ENCODE measurements around the gene RTN4RL1. TPM values are rescaled to one million over a fixed set of nuclear protein-coding genes. Genes with fewer than 3 reads are reported as not detected.
"Not testable (repeated sequence)": the region's sequence is repeated elsewhere in the genome, so short reads cannot be mapped to it uniquely, and the experiment has no call there.

Gene RTN4RL1
- total RNA-seq, 1 experiment from 2014 or later, result 0.80 TPM

DNA sequence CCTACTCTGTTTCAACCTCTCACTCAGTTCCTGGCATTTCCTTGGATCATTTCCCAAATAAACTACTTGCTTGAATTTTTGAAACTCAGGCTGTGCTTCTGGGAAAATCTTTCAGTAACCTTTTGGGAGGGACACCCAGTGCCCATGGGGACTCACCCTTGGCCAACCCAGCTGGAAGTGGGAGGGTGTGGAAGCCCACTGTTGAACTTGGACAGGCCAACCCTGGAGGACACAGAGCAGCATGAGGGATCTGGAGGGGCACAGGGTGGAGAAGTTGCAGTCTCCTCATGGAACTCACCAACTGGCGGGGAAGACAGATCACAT lies 11.2 kb downstream of the RTN4RL1 start:
- ATAC-seq, result no peak
- H3K4me1 ChIP-seq (ENCODE audit: control insufficient read depth, insufficient read depth, low read length), result no peaks in the 10 kb centered on the region
- no peaks in the 10 kb centered on the region for H3K9me3 ChIP-seq (ENCODE audit: control insufficient read depth, insufficient read depth, low read depth, low read length)
- POLR2A ChIA-PET, result no interaction called here
- H3K4me3 ChIP-seq (ENCODE audit: low read depth in 2 of 2, low read length in 2 of 2), result no peak overlapping the region
- BruUV-seq (replicated peaks), result no TSS peak
- CTCF ChIA-PET, result no interaction called here
- intact Hi-C loops (cut with micrococcal nuclease; ENCODE audit: unreplicated experiment) (no loop called here), in situ Hi-C loops (cut with HindIII; ENCODE audit: low pct_unique_long_range_greater_than_20kb, low sequenced_read_pairs) (no loop called here)
- H3K36me3 ChIP-seq (ENCODE audit: control insufficient read depth, insufficient read depth, low read length), result no peaks in the 10 kb centered on the region
- DNase-seq (ENCODE audit: low read depth, low spot score), result no peak
- H3K27me3 ChIP-seq (ENCODE audit: control insufficient read depth, insufficient read depth, low read length), result no peaks in the 10 kb centered on the region
- H3K27ac ChIP-seq (ENCODE audit: low read length), result no peak overlapping the region
- TF ChIP-seq REST (IDR thresholded peaks at IDR 0.05; ENCODE audit: insufficient read depth in 1 of 2, low read depth in 2 of 2, low read length in 1 of 2), result no peak
- TF ChIP-seq, protein P1, sequence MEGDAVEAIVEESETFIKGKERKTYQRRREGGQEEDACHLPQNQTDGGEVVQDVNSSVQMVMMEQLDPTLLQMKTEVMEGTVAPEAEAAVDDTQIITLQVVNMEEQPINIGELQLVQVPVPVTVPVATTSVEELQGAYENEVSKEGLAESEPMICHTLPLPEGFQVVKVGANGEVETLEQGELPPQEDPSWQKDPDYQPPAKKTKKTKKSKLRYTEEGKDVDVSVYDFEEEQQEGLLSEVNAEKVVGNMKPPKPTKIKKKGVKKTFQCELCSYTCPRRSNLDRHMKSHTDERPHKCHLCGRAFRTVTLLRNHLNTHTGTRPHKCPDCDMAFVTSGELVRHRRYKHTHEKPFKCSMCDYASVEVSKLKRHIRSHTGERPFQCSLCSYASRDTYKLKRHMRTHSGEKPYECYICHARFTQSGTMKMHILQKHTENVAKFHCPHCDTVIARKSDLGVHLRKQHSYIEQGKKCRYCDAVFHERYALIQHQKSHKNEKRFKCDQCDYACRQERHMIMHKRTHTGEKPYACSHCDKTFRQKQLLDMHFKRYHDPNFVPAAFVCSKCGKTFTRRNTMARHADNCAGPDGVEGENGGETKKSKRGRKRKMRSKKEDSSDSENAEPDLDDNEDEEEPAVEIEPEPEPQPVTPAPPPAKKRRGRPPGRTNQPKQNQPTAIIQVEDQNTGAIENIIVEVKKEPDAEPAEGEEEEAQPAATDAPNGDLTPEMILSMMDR (IDR thresholded peaks at IDR 0.05), result no peak
- no peak for TF ChIP-seq SIN3A (IDR thresholded peaks at IDR 0.05; ENCODE audit: borderline replicate concordance, insufficient read depth, low read depth, low read length)
- no peak for TF ChIP-seq POLR2AphosphoS5 (IDR thresholded peaks at IDR 0.05; ENCODE audit: low read depth, low read length)
- TF ChIP-seq TCF7L2 (IDR thresholded peaks at IDR 0.05; ENCODE audit: low read depth, low read length), result no peak

DNA sequence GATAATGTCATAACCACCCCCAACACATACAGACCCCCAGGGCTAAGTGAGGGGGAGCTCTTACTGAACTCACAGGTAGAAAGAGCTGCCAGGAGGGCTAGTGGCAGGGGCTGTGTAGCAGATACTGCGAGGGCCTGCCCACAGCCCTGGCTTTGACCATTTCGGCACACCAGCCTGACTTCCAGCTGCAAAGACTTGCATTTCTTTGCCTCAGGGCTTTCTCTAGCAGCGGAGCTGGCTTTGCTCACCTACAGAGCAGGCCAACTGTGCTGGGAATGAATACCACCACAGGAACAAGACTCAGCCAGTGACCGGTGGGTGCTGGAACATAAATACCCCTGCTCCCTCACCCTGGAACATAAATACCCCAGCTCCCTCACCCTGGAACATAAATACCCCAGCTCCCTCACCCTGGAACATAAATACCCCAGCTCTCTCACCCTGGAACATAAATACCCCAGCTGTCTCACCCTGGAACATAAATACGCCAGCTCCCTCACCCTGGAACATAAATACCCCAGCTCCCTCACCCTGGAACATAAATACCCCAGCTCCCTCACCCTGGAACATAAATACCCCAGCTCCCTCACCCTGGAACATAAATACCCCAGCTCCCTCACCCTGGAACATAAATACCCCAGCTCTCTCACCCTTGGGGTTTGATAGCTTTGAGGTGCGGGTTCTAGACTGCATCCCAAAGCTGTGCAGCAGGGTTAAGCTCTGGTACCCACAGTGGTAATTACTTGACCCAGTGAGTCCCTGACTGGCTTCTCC lies 11.7 kb downstream of the RTN4RL1 start:
- CTCF ChIA-PET; intact Hi-C loops (cut with micrococcal nuclease; ENCODE audit: unreplicated experiment); H3K4me1 ChIP-seq (ENCODE audit: control insufficient read depth, insufficient read depth, low read length); DNase-seq (ENCODE audit: low read depth, low spot score); POLR2A ChIA-PET; BruUV-seq (replicated peaks); H3K27me3 ChIP-seq (ENCODE audit: control insufficient read depth, insufficient read depth, low read length); H3K27ac ChIP-seq (ENCODE audit: low read length); in situ Hi-C loops (cut with HindIII; ENCODE audit: low pct_unique_long_range_greater_than_20kb, low sequenced_read_pairs); H3K4me3 ChIP-seq (ENCODE audit: low read depth in 2 of 2, low read length in 2 of 2); H3K9me3 ChIP-seq (ENCODE audit: control insufficient read depth, insufficient read depth, low read depth, low read length); H3K36me3 ChIP-seq (ENCODE audit: control insufficient read depth, insufficient read depth, low read length): not testable (repeated sequence)
- ATAC-seq, result peak; percentile 56; the same call in 1 of the 2 replicates

DNA sequence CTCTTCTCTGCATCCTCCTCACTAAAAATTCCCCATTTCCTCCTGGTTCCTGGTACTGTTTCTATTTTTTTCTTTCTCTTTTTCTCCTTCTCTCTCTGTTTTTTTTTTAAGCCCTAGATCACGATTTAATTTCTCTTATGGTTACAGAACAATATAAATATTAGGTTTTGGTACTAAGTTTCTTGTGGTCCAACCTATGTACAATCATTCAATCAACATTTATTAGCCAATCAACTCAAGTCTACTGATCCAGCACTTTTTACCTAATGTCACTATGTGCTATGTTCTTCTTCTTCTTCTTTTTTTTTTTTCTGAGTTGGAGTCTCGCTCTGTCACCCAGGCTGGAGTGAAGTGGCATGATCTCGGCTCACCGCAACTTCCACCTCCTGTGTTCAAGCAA lies 12.6 kb downstream of the RTN4RL1 start:
- no peaks in the 10 kb centered on the region for H3K4me1 ChIP-seq (ENCODE audit: control insufficient read depth, insufficient read depth, low read length)
- DNase-seq (ENCODE audit: low read depth, low spot score), result no peak
- H3K9me3 ChIP-seq (ENCODE audit: control insufficient read depth, insufficient read depth, low read depth, low read length), result no peaks in the 10 kb centered on the region
- POLR2A ChIA-PET, result no interaction called here
- no TSS peak for BruUV-seq (replicated peaks)
- CTCF ChIA-PET, result no interaction called here
- H3K27me3 ChIP-seq (ENCODE audit: control insufficient read depth, insufficient read depth, low read length), result no peaks in the 10 kb centered on the region
- TF ChIP-seq SIN3A (IDR thresholded peaks at IDR 0.05; ENCODE audit: borderline replicate concordance, insufficient read depth, low read depth, low read length) (no peak), REST (IDR thresholded peaks at IDR 0.05; ENCODE audit: insufficient read depth in 1 of 2, low read depth in 2 of 2, low read length in 1 of 2) (no peak), POLR2AphosphoS5 (IDR thresholded peaks at IDR 0.05; ENCODE audit: low read depth, low read length) (no peak), TCF7L2 (IDR thresholded peaks at IDR 0.05; ENCODE audit: low read depth, low read length) (no peak)
- TF ChIP-seq, protein P1 (IDR thresholded peaks at IDR 0.05), result no peak
- in situ Hi-C loops (cut with HindIII; ENCODE audit: low pct_unique_long_range_greater_than_20kb, low sequenced_read_pairs), result no loop called here
- intact Hi-C loops (cut with micrococcal nuclease; ENCODE audit: unreplicated experiment), result no loop called here
- ATAC-seq, result no peak
- H3K4me3 ChIP-seq (ENCODE audit: low read depth in 2 of 2, low read length in 2 of 2), result no peak overlapping the region
- no peaks in the 10 kb centered on the region for H3K36me3 ChIP-seq (ENCODE audit: control insufficient read depth, insufficient read depth, low read length)
- H3K27ac ChIP-seq (ENCODE audit: low read length), result no peak overlapping the region

Measured in Panc1 (cell line).